Endodermal cell (in vitro differentiated cells): ENCODE data around the gene HNF1B. TPM values are rescaled to one million over a fixed set of nuclear protein-coding genes. Genes with fewer than 3 reads are reported as not detected.
A peak's percentile ranks its signal among the peaks of the same experiment; 100 is the strongest.

ENCODE experiments used
- DNase-seq: peaks from one replicate; pipeline ENCODE4 v3.0.0-alpha.2; 2017
- H3K27ac ChIP-seq: 2 replicates; pipeline ENCODE4 v1.5.1; 2013; ENCODE audit warnings: mild to moderate bottlenecking, low read depth, low read length, moderate library complexity
- H3K27me3 ChIP-seq: 2 replicates; pipeline ENCODE4 v1.6.1; 2013; ENCODE audit warnings: mild to moderate bottlenecking, low read length, moderate library complexity; ENCODE audit not compliant: insufficient read depth, control insufficient read depth, poor library complexity, severe bottlenecking
- H3K36me3 ChIP-seq: 2 replicates; pipeline ENCODE4 v1.7.0; 2013; ENCODE audit warnings: mild to moderate bottlenecking, low read length, moderate library complexity; ENCODE audit not compliant: control insufficient read depth, insufficient read depth
- H3K4me1 ChIP-seq: one replicate; pipeline ENCODE4 v1.7.0; 2013; ENCODE audit warnings: low read length; ENCODE audit not compliant: control insufficient read depth, insufficient read depth
- H3K4me3 ChIP-seq: 2 replicates; pipeline ENCODE4 v1.5.1; 2013; ENCODE audit warnings: mild to moderate bottlenecking, low read length, moderate library complexity
- H3K9ac ChIP-seq: 2 replicates; pipeline ENCODE4 v1.6.1; 2013; ENCODE audit warnings: mild to moderate bottlenecking, low read length, moderate library complexity; ENCODE audit not compliant: poor library complexity, severe bottlenecking; ENCODE audit errors: extremely low read depth
- H3K9me3 ChIP-seq: 2 replicates; pipeline ENCODE4 v1.6.1; 2013; ENCODE audit warnings: mild to moderate bottlenecking, low read length, moderate library complexity; ENCODE audit not compliant: control insufficient read depth
- H3K27ac Mint-ChIP-seq: 2 replicates; pipeline ENCODE4 v1.8.0; 2020; ENCODE audit warnings: mixed read lengths
- H3K27me3 Mint-ChIP-seq: 2 replicates; pipeline ENCODE4 v1.8.0; 2021; ENCODE audit warnings: mild to moderate bottlenecking, mixed read lengths; ENCODE audit not compliant: insufficient read depth
- H3K36me3 Mint-ChIP-seq: 2 replicates; pipeline ENCODE4 v1.8.0; 2020; ENCODE audit warnings: low read depth, mixed read lengths
- H3K4me1 Mint-ChIP-seq: 2 replicates; pipeline ENCODE4 v1.8.0; 2020; ENCODE audit warnings: mixed read lengths
- H3K4me3 Mint-ChIP-seq: 2 replicates; pipeline ENCODE4 v1.8.0; 2020; ENCODE audit warnings: mild to moderate bottlenecking, moderate library complexity, mixed read lengths
- H3K9me3 Mint-ChIP-seq: 2 replicates; pipeline ENCODE4 v1.8.0; 2020; ENCODE audit warnings: mild to moderate bottlenecking, mixed read lengths
- WGBS, 2 experiments: methylation state at CpG; one replicate each; pipeline versions ENCODE4 v1.1.5 to v1.1.7; 2013; ENCODE audit warnings: missing lambda C conversion rate in 2 of 2, mixed read lengths in 1 of 2; ENCODE audit not compliant: insufficient coverage in 1 of 2, insufficient read length in 1 of 2; 5-methylcytosine and 5-hydroxymethylcytosine counted together
- long read RNA-seq, 4 experiments: library from polyadenylated mRNA in 2 of 4; library from RNA in 1 of 4; library from capped mRNA in 1 of 4; stranded (forward) in 3 of 4; unstranded in 1 of 4; transcript quantifications; one replicate each; pipeline ENCODE4 v2.0.0, GENCODE V29; 2020 to 2021; ENCODE audit warnings: inconsistent platforms in 1 of 4
- polyA plus RNA-seq, 2 experiments: library from polyadenylated mRNA; stranded (reverse); fragments of 50-300 nt; gene quantifications; one replicate each; pipeline ENCODE4 v1.2.3, GENCODE V29; 2013
- total RNA-seq, 2 donors: library from RNA; stranded (reverse); fragmentation: NEBNext Ultra II Directional in 1 of 2; extraction: Animal tissue kit (Norgen Biotek cat#: 25700) in 1 of 2; gene quantifications; 2 replicates in 1 of 2; 3 replicates in 1 of 2; pipeline ENCODE4 v1.2.1, GENCODE V29; 2021
- TF ChIP-seq, protein P1 (sequence below): fragments of 200-600 bp; sonication (generic); conservative IDR thresholded peaks from 2 replicates; pipeline ENCODE4 v1.5.0; 2021; ENCODE audit warnings: antibody characterized with exemption, mild to moderate bottlenecking

Gene HNF1B, protein sequence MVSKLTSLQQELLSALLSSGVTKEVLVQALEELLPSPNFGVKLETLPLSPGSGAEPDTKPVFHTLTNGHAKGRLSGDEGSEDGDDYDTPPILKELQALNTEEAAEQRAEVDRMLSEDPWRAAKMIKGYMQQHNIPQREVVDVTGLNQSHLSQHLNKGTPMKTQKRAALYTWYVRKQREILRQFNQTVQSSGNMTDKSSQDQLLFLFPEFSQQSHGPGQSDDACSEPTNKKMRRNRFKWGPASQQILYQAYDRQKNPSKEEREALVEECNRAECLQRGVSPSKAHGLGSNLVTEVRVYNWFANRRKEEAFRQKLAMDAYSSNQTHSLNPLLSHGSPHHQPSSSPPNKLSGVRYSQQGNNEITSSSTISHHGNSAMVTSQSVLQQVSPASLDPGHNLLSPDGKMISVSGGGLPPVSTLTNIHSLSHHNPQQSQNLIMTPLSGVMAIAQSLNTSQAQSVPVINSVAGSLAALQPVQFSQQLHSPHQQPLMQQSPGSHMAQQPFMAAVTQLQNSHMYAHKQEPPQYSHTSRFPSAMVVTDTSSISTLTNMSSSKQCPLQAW
- 10 to 100 TPM; 39.7 to 42.7 TPM for total RNA-seq
- 4.9 TPM for polyA plus RNA-seq (2013, experiment 1 of 2)
- 3.9 TPM for polyA plus RNA-seq (2013, experiment 2 of 2)
- long read RNA-seq, experiment 1, partial matches to known transcripts, result 9 of 29 reads
- long read RNA-seq, experiment 1, other reads (novel, unspliced or antisense), result 12 of 29 reads
- long read RNA-seq, experiment 2, transcript HNF1B-204 (9 exons, 2,977 nt), result major isoform, 30 of 57 reads
- long read RNA-seq, experiment 2, transcript HNF1B-202 (8 exons, 1,819 nt), result minor isoform, 5 of 57 reads
- long read RNA-seq, experiment 2, transcript HNF1B-207 (9 exons, 1,971 nt), result minor isoform, 12 of 57 reads
- long read RNA-seq, experiment 2, partial matches to known transcripts, result 3 of 57 reads
- long read RNA-seq, experiment 2, other reads (novel, unspliced or antisense), result 7 of 57 reads
- long read RNA-seq, experiment 3, transcript HNF1B-204 (9 exons, 2,977 nt), result major isoform, 17 of 36 reads
- long read RNA-seq, experiment 3, partial matches to known transcripts, result 6 of 36 reads
- long read RNA-seq, experiment 3, other reads (novel, unspliced or antisense), result 10 of 36 reads
- long read RNA-seq, experiment 4, partial matches to known transcripts, result 2 of 7 reads
- long read RNA-seq, experiment 4, other reads (novel, unspliced or antisense), result 1 of 7 reads

- Histone ChIP-seq H3K4me1 (peaks cover 5% of the 10 kb centered on the region), H3K9ac (peak within 1 kb of the TSS; percentile 66), H3K27ac (no peak within 1 kb of the TSS), H3K9me3 (no peaks in the 10 kb centered on the region), H3K4me3 (peak within 1 kb of the TSS; percentile 91), H3K27me3 (peaks cover 44% of the 10 kb centered on the region), H3K36me3 (no peaks in the 10 kb centered on the region)
- H3K27me3 Mint-ChIP-seq, result peaks cover 76% of the 10 kb centered on the region
- H3K36me3 Mint-ChIP-seq, result peaks cover 4% of the 10 kb centered on the region
- H3K4me3 Mint-ChIP-seq, result peak within 1 kb of the TSS; percentile 89
- H3K27ac Mint-ChIP-seq, result peak within 1 kb of the TSS; percentile 92
- peaks cover 35% of the 10 kb centered on the region for H3K4me1 Mint-ChIP-seq
- H3K9me3 Mint-ChIP-seq, result no peaks in the 10 kb centered on the region
- TF ChIP-seq, protein P1, sequence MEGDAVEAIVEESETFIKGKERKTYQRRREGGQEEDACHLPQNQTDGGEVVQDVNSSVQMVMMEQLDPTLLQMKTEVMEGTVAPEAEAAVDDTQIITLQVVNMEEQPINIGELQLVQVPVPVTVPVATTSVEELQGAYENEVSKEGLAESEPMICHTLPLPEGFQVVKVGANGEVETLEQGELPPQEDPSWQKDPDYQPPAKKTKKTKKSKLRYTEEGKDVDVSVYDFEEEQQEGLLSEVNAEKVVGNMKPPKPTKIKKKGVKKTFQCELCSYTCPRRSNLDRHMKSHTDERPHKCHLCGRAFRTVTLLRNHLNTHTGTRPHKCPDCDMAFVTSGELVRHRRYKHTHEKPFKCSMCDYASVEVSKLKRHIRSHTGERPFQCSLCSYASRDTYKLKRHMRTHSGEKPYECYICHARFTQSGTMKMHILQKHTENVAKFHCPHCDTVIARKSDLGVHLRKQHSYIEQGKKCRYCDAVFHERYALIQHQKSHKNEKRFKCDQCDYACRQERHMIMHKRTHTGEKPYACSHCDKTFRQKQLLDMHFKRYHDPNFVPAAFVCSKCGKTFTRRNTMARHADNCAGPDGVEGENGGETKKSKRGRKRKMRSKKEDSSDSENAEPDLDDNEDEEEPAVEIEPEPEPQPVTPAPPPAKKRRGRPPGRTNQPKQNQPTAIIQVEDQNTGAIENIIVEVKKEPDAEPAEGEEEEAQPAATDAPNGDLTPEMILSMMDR, result peak; percentile 37
- 4 to 5% methylated on average over 19 to 35 of the region's 35 CpGs for WGBS, 2 experiments
- peak; percentile 93 for DNase-seq
Measured at GRCh38 chr17:37744961-37745800, at the start of gene HNF1B. Gene HNF1B, minus strand, starts transcription at chr17:37745059. Its CDS starts 175 bp downstream, at chr17:37744884.

DNA sequence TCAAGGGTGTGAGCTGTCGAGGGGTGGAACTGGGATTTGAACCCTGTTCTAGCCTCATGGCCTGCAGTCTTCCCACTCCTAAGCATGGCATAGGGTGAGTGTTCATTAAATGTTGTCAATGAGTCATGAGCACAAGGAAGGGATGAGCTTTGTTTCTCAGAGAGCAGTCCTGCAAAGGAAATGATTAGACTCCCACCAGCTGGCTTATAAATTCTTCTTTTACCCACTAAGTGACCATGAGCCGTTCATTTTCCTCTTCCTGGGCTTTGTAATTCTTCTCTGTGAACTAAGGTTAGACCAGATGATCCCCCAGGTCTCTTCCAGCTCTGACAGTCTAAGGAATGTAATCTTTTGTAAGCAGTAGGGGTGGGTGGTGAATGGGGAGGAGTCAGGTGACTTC, 47.9 kb upstream of the HNF1B start:
- Histone ChIP-seq H3K4me1 (peaks cover 4% of the 10 kb centered on the region), H3K9ac (no peak overlapping the region), H3K4me3 (no peak overlapping the region), H3K9me3 (peaks cover under 1% of the 10 kb centered on the region), H3K27ac (no peak overlapping the region), H3K36me3 (no peaks in the 10 kb centered on the region), H3K27me3 (no peaks in the 10 kb centered on the region)
- Mint-ChIP-seq H3K27ac (no peak overlapping the region), H3K27me3 (peaks cover 3% of the 10 kb centered on the region), H3K4me1 (peaks cover 7% of the 10 kb centered on the region), H3K9me3 (no peaks in the 10 kb centered on the region), H3K36me3 (no peaks in the 10 kb centered on the region), H3K4me3 (no peak overlapping the region)
- TF ChIP-seq, protein P1, result no peak
- no peak for DNase-seq
- WGBS, 2 experiments, result 80 to 85% methylated on average over 1 to 2 of the region's 2 CpGs
